COLO668 (cell line): ENCODE data around the gene UQCC5.

Experiments
- DNase-seq: peaks from one replicate; lab custom pipeline; 2025; ENCODE audit not compliant: unreplicated experiment; lab: John Stamatoyannopoulos, UW

The UQCC5 gene

GRCh38 chr3:52536369-52537164 lies at the start of gene UQCC5:
TSS of gene UQCC5 (plus strand) at chr3:52536605. CDS start at chr3:52536756, 151 bp downstream.
- DNase-seq: peak; percentile 95

- no peak for DNase-seq
These were observed 49.2 kb upstream of the UQCC5 start for GRCh38 chr3:52487050-52487787.

- no peak for DNase-seq
These were observed 48.4 kb upstream of the UQCC5 start for GRCh38 chr3:52487788-52488691.

- DNase-seq: no peak
These were observed 47.7 kb upstream of the UQCC5 start for GRCh38 chr3:52488746-52489145.

- DNase-seq: no peak
These were observed 47.0 kb upstream of the UQCC5 start for GRCh38 chr3:52489453-52489852.

- DNase-seq: no peak
These were observed 46.1 kb upstream of the UQCC5 start for GRCh38 chr3:52490035-52490938.

- DNase-seq: no peak
These were observed 45.4 kb upstream of the UQCC5 start for GRCh38 chr3:52490939-52491526.

- DNase-seq: no peak
These were observed 44.3 kb upstream of the UQCC5 start for GRCh38 chr3:52492059-52492458.

GRCh38 chr3:52493232-52494017 lies 43.0 kb upstream of the UQCC5 start:
- peak; percentile 2 for DNase-seq

- DNase-seq: peak; percentile 60
These were observed 42.0 kb upstream of the UQCC5 start for GRCh38 chr3:52494445-52494844.

- no peak for DNase-seq
These were observed 41.4 kb upstream of the UQCC5 start, which contains the start of gene STAB1 for GRCh38 chr3:52494886-52495495. TSS of gene STAB1 (plus strand) at chr3:52495338. CDS start at chr3:52495414, 76 bp downstream.

GRCh38 chr3:52495777-52496602 lies 40.4 kb upstream of the UQCC5 start:
- DNase-seq: peak; percentile 17

- DNase-seq: no peak
These were observed 38.0 kb upstream of the UQCC5 start for GRCh38 chr3:52498137-52499054.

GRCh38 chr3:52501046-52501445 lies 35.4 kb upstream of the UQCC5 start:
- DNase-seq: no peak

GRCh38 chr3:52502001-52502400 lies 34.4 kb upstream of the UQCC5 start:
- DNase-seq: no peak

- no peak for DNase-seq
These were observed 33.5 kb upstream of the UQCC5 start for GRCh38 chr3:52502808-52503350.
